HG02610 (cell line): Measurements from ENCODE around the gene MCAT.
A peak's percentile ranks its signal among the peaks of the same experiment; 100 is the strongest.
"Not testable (repeated sequence)": the region's sequence is repeated elsewhere in the genome, so short reads cannot be mapped to it uniquely, and the experiment has no call there.

Source experiments
- ATAC-seq: cut with Tn5 transposase; IDR thresholded peaks from one replicate; pipeline ENCODE4 v1.9.1; 2021; ENCODE audit warnings: mild to moderate bottlenecking, moderate library complexity; ENCODE audit not compliant: unreplicated experiment

MCAT gene

GRCh38 chr22:43127166-43127908 lies 15.9 kb downstream of the MCAT start:
- no peak for ATAC-seq

GRCh38 chr22:43126501-43127165 lies 16.6 kb downstream of the MCAT start:
- ATAC-seq: no peak

- ATAC-seq: peak; percentile 61
Measured at GRCh38 chr22:43118953-43119458, 24.2 kb downstream of the MCAT start.

GRCh38 chr22:43118024-43118849 lies 25.0 kb downstream of the MCAT start:
- ATAC-seq: no peak

- ATAC-seq: no peak
Measured at GRCh38 chr22:43116932-43117331, 26.3 kb downstream of the MCAT start.

- no peak for ATAC-seq
Measured at GRCh38 chr22:43114958-43115357, 28.2 kb downstream of the MCAT start.

GRCh38 chr22:43113526-43114251 lies 29.5 kb downstream of the MCAT start:
- no peak for ATAC-seq

- no peak for ATAC-seq
Measured at GRCh38 chr22:43110927-43111623, 32.1 kb downstream of the MCAT start.

- no peak for ATAC-seq
Measured at GRCh38 chr22:43110444-43110926, 32.7 kb downstream of the MCAT start, which contains the start of gene BIK. Gene BIK, plus strand, starts transcription at chr22:43110750. Its CDS starts 13,273 bp downstream, at chr22:43124023.

- ATAC-seq: no peak
Measured at GRCh38 chr22:43109921-43110443, 33.2 kb downstream of the MCAT start.

- no peak for ATAC-seq
Measured at GRCh38 chr22:43109511-43109910, 33.7 kb downstream of the MCAT start.

GRCh38 chr22:43106302-43106701 lies 36.9 kb downstream of the MCAT start:
- ATAC-seq: no peak

GRCh38 chr22:43104950-43105349 lies 38.2 kb downstream of the MCAT start:
- ATAC-seq: not testable (repeated sequence)

GRCh38 chr22:43104056-43104625 lies 39.1 kb downstream of the MCAT start:
- peak; percentile 48 for ATAC-seq

- ATAC-seq: no peak
Measured at GRCh38 chr22:43101306-43101705, 41.9 kb downstream of the MCAT start.

- no peak for ATAC-seq
Measured at GRCh38 chr22:43100225-43100624, 43.0 kb downstream of the MCAT start.

- no peak for ATAC-seq
Measured at GRCh38 chr22:43099095-43099494, 44.1 kb downstream of the MCAT start.

GRCh38 chr22:43098356-43098755 lies 44.8 kb downstream of the MCAT start:
- no peak for ATAC-seq

GRCh38 chr22:43096420-43096819 lies 46.8 kb downstream of the MCAT start:
- no peak for ATAC-seq
